Erythroblast (primary cell): ENCODE data around the gene ABCA13.

Experiments
- DNase-seq, 2 experiments: peaks; one replicate each; lab custom pipeline; 2025; lab: John Stamatoyannopoulos, UW
- GATA1 ChIP-seq: IDR thresholded peaks from 2 replicates; pipeline ENCODE4 v1.6.1; 2011; ENCODE audit warnings: low read depth, mild to moderate bottlenecking, control low read depth, low read length, moderate library complexity
- POLR2A ChIP-seq: IDR thresholded peaks from 2 replicates; pipeline ENCODE4 v1.6.1; 2011; ENCODE audit warnings: mild to moderate bottlenecking, low read length

Gene ABCA13

GRCh38 chr7:48502021-48502420 is 330.8 kb downstream of the ABCA13 start:
- TF ChIP-seq GATA1: no peak
- no peak for TF ChIP-seq POLR2A
- DNase-seq: no peak

GRCh38 chr7:48505051-48505450 is 333.8 kb downstream of the ABCA13 start:
- TF ChIP-seq POLR2A: no peak
- TF ChIP-seq GATA1: no peak
- DNase-seq: no peak

GRCh38 chr7:48505466-48505865 is 334.2 kb downstream of the ABCA13 start:
- no peak for DNase-seq
- TF ChIP-seq GATA1 (no peak), POLR2A (no peak)

DNA sequence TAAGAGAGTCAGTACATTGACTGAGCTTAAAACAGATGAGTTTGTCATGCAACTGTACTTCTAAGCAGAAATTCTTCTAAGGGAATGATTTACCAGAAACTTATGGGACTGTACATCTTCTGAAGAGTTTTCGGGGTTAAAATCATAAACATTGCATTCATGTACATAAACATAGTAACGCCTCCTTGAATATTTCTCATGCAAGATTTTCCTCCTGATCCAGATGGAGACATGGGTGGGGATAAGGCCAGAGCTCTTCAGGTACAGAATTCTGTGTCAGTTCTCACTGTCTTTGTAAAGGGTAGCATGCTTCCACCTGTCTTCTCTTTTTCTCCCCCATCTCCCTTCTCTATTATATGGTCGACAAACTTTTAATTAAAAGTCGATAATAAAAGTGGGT is 335.3 kb downstream of the ABCA13 start:
- DNase-seq: no peak
- no peak for TF ChIP-seq POLR2A
- TF ChIP-seq GATA1: no peak

- DNase-seq: no peak
- TF ChIP-seq POLR2A: no peak
- no peak for TF ChIP-seq GATA1
These were observed 339.8 kb downstream of the ABCA13 start for GRCh38 chr7:48511080-48511479.

- TF ChIP-seq POLR2A: no peak
- no peak for TF ChIP-seq GATA1
- no peak for DNase-seq
These were observed 341.6 kb downstream of the ABCA13 start for GRCh38 chr7:48512892-48513291.

GRCh38 chr7:48515171-48515570 is 343.9 kb downstream of the ABCA13 start:
- DNase-seq: no peak
- TF ChIP-seq GATA1 (no peak), POLR2A (no peak)

DNA sequence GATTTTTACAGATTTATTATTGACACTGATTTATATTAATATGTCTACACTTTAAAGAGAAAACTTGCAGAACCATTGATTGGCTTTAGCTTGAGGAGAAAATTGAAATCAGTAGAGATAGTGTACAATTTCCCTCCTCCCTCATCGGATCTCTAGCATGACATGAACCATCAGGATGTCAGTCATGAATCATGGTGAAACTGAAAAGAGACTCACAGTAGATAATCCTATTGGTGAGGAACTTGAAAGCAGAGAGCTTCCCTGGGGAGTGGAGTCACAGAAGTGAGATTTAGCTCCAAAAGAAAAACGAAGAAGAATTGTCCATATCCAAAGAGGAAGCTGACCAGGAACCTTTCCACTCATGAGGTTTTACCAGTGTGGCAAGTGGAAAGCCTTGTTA is 346.8 kb downstream of the ABCA13 start:
- no peak for TF ChIP-seq GATA1
- no peak for TF ChIP-seq POLR2A
- DNase-seq: no peak

- TF ChIP-seq GATA1 (no peak), POLR2A (no peak)
These were observed 351.4 kb downstream of the ABCA13 start for GRCh38 chr7:48522692-48523091.

GRCh38 chr7:48525736-48526732 is 354.8 kb downstream of the ABCA13 start:
- no peak for DNase-seq

More at GRCh38 chr7:48522692-48523091, 351.4 kb downstream of the ABCA13 start:
- no peak for DNase-seq

GRCh38 chr7:48528646-48529045 is 357.4 kb downstream of the ABCA13 start:
- no peak for DNase-seq
- no peak for TF ChIP-seq POLR2A
- no peak for TF ChIP-seq GATA1

More at GRCh38 chr7:48525736-48526732, 354.8 kb downstream of the ABCA13 start:
- TF ChIP-seq GATA1 (no peak), POLR2A (no peak)

DNA sequence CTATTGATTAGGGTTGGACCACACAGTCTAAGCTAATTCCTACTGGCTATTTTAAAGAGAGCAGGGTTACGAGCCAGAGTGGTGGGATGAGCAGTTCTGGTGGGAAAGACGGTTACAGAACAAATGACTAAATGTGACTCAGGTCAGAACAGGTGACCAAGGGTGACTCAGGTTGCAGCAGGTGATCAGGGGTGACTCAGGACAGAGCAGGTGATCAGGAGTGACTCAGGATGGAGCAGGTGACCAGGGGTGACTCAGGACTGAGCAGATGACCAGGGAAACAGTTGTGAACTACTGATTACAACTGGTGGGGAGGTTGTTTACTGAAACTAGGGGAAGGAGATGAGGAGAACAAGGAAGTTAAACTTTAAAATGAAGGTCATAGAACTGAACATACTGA is 366.3 kb downstream of the ABCA13 start:
- no peak for DNase-seq
- TF ChIP-seq POLR2A (no peak), GATA1 (no peak)

DNA sequence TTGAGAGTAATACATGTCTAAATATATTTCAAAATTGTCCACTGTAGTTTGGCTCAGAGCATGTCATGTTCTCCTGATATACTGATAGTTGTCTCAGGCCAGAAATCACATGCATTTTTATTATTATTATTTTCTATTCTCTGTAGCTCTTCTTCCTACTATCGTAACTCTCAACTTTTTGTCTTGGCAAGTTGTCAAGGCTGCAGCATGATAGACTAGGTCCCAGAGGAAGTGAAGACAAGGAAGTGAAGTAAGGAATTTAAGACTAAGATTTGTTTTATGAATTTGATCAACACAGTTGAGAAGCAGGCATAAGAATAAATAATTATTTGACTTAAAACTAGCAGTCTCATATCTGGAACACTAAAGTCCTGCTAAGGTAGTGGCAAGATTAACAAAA is 369.5 kb downstream of the ABCA13 start:
- TF ChIP-seq GATA1 (no peak), POLR2A (no peak)
- no peak for DNase-seq

GRCh38 chr7:48548667-48549066 is 377.4 kb downstream of the ABCA13 start:
- no peak for TF ChIP-seq POLR2A
- TF ChIP-seq GATA1: no peak
- no peak for DNase-seq

- TF ChIP-seq GATA1 (no peak), POLR2A (no peak)
- no peak for DNase-seq
These were observed 380.4 kb downstream of the ABCA13 start for GRCh38 chr7:48551652-48552051.
